Hippocampal formation (tissue), 2 donors: ENCODE results near the gene GUCY2D.

Experiments
- DNase-seq, 2 donors: peaks; one replicate each; lab custom pipeline; 2025; lab: John Stamatoyannopoulos, UW

Gene GUCY2D

DNA sequence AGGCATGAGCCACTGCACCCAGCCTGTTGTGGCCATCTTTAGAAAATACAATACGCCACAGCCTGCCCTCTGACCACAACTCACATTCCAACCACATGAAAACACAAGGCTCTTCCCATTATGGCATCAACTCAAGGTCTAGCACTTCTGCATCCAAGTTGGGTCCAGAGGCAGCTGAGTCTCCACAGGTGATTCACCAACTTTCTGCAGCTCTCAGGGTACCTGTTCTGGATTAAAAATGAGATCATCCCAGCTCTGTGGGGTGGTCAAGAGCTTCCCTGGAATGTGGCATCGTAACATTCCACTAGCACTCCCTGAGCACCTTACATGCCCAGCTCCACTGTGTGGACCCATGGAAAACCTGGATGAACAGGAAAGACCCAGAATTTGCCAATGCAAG is 9.9 kb upstream of the GUCY2D start:
- DNase-seq = no peak

DNA sequence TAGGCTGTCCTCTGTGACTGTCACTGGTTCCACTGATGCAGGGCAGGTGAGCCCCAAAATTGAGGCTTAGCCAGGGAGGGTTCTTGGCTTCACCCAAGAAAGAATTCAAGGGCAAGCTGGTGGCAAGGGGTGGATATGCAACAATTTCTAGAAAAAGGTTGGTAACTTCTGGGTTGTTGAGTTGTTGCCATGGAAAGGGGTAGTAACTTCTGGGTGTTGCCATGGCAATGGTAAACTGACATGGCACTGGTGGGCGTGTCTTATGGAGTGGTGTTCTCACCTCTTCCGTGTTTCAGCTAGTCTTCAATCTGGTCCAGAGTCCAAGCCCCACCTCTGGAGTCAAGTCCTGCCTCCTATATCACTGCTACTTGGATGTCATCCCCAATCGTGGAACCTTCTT is 9.5 kb upstream of the GUCY2D start:
- no peak for DNase-seq

DNA sequence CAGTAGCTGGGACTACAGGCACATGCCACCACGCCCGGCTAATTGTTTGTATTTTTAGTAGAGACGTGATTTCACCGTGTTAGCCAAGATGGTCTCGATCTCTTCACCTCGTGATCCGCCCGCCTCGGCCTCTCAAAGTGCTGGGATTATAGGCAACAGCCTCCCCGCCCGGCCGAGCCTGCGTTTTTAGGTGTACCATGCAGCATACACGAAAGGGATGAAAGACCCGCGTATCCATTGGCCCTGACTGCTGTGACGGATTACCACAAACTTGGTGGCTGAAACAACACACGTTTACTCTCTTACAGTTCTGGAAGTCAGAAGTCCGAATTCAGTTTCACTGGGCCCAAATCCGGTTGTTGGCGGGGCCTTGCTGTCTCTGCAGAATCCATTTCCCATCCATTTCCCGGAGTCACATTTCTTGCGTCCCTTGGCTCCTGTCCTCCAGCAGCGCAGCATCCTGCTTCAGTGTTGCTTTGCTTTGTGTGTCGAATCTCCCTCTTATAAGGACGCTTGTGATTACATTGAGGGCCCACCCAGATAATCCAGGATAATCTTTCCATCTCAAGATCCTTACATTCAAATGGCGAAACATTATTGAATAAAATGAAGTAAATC is 8.3 kb upstream of the GUCY2D start:
- no peak for DNase-seq

DNA sequence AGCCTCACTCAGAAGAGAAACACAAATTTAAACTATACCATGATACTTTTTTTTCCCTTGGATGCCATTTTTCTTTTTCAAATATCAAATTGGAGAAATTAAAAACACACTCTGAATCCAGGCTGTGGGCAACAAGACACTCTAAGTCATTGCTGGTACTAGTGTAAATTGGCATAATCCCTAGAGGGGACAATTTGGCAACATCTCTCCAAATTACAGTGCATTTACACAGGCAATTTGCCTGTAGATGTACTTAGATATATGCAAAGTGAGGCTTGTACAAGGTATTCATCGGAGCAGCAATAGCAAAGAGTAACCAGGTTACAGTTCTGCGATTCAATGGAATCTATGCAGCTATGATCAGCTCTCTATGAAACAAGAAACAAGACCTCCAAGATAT is 6.7 kb upstream of the GUCY2D start:
- no peak for DNase-seq

DNA sequence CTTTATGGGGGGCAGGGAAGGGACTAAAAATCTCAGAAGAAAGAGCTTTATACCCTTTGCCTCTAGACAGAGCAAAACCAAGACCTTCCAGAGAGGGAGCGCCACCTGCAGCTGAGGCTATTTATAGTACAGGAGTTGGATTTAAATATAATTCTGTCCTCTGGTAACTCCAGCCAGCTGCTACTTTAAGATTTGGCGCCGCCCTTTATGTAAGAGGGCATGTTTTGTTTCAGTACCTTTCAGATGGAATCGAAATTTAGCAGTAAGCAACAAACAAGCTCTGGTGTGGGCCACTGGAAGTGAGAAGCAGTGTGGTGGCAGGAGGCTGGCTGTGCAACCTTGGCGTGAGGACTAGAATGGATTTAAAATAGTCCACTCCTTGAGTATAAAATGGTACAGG is 5.2 kb upstream of the GUCY2D start:
- DNase-seq = no peak

DNA sequence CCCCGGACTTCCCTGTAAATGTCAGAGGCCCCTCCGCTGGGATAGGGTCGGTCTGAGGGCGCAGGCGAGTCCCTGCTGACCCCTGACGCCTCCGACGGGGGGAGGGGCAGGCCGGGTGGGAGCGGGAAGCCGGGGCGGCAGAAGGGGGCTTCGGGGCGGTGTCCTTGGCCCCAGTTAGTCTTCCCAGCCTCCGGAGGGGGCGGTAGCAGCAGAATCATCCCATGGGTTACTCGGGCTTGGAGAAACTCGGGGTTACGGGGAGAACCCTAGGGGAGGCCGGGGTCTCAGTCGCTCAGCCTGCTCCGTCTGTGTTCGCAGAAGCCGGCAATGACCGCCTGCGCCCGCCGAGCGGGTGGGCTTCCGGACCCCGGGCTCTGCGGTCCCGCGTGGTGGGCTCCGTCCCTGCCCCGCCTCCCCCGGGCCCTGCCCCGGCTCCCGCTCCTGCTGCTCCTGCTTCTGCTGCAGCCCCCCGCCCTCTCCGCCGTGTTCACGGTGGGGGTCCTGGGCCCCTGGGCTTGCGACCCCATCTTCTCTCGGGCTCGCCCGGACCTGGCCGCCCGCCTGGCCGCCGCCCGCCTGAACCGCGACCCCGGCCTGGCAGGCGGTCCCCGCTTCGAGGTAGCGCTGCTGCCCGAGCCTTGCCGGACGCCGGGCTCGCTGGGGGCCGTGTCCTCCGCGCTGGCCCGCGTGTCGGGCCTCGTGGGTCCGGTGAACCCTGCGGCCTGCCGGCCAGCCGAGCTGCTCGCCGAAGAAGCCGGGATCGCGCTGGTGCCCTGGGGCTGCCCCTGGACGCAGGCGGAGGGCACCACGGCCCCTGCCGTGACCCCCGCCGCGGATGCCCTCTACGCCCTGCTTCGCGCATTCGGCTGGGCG is 542 bp downstream of the GUCY2D start:
- DNase-seq = no peak

DNA sequence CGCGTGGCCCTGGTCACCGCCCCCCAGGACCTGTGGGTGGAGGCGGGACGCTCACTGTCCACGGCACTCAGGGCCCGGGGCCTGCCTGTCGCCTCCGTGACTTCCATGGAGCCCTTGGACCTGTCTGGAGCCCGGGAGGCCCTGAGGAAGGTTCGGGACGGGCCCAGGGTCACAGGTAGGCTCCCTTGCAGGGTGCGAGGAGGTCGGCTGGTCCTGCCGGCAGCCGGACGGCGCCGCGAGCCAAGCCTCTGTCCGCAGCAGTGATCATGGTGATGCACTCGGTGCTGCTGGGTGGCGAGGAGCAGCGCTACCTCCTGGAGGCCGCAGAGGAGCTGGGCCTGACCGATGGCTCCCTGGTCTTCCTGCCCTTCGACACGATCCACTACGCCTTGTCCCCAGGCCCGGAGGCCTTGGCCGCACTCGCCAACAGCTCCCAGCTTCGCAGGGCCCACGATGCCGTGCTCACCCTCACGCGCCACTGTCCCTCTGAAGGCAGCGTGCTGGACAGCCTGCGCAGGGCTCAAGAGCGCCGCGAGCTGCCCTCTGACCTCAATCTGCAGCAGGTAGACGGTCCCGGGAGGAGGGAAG is 1.3 kb downstream of the GUCY2D start:
- no peak for DNase-seq

DNA sequence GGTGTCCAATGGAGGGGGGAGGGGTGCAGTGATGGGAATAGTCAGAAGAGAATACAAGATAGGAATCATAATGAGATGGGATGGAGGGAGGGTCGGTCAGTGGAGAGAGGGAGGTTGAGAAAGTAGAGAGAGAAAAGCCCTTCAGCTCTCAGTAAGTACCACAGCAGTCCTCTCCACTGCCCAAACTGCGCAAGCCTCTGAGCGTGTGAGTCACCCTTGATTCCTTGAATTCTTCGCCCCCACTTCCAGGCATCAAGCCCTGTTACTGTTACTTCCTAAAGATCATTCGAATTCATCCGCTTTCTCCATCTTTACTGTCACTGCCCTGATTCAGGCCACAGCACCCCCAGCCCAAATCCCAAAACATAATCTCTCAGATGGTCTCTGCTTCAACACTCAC is 2.5 kb downstream of the GUCY2D start:
- no peak for DNase-seq

DNA sequence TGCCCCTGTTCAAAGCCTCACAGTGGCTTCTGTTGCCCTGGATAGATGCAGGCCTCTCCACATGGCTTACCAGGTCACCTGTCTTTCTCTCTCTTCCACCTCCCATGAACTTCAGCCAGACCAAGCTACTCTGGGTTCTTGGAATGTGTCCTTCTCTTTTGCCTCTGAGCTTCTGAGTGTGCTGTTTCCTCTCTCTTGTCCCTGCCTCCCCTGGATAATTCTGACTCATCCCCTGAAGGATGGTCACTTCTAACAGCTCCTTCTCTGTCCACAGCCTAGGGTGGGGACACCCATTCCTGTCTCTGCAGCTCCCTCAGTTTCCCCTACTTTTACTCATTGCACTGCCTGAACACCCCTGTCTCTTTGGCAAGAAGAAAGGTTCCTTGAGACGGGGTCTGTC is 2.9 kb downstream of the GUCY2D start:
- DNase-seq = no peak

DNA sequence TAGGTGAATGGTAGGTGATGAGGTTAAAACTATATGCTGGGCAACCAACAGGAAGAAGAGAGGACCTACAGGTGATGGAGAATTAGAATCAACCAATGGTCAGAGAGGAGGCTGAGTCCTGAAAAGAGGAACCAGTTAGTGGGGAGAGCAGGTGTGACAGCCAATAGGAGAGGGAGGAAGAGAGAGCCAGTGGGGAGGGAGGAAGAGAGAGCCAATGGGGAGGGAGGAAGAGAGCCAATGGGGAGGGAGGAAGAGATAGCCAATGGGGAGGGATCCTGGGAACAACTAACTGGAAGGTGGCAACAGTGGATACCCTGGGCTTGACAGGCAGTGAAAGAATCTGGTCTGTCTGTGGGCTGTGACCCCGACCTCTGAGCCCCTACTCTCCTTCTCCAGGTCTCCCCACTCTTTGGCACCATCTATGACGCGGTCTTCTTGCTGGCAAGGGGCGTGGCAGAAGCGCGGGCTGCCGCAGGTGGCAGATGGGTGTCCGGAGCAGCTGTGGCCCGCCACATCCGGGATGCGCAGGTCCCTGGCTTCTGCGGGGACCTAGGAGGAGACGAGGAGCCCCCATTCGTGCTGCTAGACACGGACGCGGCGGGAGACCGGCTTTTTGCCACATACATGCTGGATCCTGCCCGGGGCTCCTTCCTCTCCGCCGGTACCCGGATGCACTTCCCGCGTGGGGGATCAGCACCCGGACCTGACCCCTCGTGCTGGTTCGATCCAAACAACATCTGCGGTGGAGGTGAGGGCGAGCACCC is 3.7 kb downstream of the GUCY2D start:
- DNase-seq = no peak

DNA sequence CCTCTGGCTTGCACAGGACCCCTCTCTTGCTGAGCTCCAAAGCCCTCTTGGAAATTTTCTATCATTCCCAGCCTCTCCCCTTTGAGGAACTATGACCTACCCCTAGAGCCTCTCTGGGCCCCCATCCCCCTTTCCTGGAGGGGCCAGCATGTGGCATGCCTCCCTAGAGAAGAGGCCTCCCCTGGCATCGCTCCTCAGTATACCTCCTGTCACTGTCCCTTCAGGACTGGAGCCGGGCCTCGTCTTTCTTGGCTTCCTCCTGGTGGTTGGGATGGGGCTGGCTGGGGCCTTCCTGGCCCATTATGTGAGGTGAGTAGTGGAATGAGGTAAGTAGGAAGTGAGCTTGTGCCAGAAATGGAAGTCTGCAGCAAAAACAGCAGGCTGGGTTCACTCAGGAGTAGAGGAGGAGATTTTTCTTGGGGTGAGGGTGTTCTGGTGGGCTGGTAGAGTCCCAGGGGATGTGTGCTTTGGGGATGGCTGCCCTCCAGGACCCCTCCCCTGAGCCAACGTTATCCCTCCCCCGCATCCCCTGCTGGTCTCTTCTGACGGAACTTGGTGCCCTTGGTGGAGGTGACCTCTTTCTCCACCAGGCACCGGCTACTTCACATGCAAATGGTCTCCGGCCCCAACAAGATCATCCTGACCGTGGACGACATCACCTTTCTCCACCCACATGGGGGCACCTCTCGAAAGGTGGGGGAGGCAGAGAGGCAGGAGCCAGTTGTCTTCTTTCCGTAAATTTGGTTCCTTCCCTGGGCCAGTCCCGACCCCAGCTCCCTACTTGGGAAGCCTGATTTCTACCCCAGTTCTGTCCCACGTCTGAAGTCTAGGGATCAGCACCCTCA is 4.6 kb downstream of the GUCY2D start:
- no peak for DNase-seq

DNA sequence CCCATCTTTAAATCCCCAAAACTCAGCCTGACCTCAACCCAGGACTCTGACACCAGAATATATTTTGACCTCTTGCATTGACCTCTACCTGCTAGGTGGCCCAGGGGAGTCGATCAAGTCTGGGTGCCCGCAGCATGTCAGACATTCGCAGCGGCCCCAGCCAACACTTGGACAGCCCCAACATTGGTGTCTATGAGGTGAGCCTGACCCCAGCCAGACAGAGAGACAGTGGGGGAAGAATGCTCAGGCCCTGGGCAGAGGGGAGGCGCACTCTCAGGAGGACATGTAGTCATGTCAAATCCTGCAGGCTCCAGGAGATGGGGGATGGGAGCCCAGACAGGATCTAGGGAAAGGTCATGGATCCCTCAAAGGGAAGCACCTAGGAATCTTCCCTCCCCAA is 5.4 kb downstream of the GUCY2D start:
- no peak for DNase-seq

DNA sequence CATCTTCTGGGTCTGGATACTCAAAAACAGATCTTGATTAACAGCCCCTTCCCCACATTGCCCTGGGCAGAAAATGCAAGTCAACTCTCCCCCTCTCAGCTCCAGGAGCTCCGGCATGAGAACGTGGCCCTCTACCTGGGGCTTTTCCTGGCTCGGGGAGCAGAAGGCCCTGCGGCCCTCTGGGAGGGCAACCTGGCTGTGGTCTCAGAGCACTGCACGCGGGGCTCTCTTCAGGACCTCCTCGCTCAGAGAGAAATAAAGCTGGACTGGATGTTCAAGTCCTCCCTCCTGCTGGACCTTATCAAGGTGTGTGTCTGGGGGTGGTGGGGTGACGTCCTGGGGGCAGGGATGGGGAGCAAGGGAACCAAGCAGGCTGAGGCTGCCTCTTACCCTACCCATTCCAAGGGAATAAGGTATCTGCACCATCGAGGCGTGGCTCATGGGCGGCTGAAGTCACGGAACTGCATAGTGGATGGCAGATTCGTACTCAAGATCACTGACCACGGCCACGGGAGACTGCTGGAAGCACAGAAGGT is 9.7 kb downstream of the GUCY2D start:
- DNase-seq = no peak

DNA sequence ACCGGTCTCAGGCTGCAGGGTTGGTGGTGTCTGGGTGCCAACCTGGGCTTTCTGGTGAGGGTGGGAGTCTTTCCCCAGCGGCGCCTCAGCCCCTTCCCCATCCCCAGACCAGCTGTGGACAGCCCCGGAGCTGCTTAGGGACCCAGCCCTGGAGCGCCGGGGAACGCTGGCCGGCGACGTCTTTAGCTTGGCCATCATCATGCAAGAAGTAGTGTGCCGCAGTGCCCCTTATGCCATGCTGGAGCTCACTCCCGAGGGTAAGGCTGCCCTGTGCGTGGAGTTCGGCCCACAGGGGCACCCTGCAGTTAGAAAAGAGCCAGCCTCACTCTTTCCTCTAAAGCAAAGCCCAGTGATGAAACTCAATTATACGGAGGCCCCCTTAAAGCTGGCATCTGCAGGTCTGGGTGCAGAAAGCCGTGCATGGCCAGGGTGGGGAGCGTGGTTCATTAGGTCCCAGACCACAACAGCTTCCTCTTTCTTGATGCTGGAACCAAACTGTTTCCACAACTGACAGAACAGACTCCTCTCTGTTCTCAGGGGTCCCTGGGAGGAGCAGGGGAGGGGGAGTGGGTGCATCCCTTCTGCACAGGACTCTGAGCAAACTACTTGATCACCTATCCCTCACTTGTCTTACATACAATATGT is 10.7 kb downstream of the GUCY2D start:
- DNase-seq = no peak

DNA sequence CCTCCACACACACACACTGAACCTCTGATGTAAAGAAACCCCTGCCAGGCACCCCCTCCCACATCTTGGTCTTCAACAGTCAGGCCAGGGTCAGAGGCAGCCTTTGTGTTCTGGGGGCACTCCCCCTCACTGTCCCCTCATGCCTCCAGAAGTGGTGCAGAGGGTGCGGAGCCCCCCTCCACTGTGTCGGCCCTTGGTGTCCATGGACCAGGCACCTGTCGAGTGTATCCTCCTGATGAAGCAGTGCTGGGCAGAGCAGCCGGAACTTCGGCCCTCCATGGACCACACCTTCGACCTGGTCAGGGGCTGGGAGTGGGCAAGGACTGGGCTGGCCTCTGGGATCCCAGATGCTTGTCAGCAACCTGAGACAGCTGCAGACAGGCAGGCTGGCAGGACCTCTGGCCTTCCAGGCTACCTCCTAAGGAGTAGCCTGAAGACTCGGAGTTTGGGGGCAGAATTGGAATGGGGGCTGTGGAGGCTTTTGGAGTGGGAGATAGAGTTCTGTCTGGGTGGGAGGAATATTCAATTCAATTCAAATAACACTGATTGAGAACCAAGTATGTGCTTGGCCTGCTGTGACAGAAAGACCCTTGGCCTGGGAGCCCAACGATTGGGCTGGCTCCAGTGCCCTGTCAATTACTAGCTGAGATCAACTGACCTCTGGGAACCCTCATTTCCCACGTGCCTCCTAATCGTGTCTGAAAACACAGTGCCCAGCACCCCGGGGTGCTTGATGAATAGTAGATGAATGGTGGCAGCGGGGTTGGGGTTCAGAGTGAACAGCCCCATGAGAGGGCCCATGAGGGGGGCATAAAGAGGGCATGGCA is 11.5 kb downstream of the GUCY2D start:
- no peak for DNase-seq

DNA sequence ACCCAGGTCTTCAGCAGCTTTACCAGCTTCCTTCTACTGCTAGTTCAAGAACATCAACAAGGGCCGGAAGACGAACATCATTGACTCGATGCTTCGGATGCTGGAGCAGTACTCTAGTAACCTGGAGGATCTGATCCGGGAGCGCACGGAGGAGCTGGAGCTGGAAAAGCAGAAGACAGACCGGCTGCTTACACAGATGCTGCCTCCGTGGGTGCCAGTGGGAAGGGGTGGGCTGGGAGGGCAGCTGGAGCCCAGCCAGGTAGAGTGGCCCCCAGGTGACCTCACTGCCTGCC is 12.1 kb downstream of the GUCY2D start:
- no peak for DNase-seq

DNA sequence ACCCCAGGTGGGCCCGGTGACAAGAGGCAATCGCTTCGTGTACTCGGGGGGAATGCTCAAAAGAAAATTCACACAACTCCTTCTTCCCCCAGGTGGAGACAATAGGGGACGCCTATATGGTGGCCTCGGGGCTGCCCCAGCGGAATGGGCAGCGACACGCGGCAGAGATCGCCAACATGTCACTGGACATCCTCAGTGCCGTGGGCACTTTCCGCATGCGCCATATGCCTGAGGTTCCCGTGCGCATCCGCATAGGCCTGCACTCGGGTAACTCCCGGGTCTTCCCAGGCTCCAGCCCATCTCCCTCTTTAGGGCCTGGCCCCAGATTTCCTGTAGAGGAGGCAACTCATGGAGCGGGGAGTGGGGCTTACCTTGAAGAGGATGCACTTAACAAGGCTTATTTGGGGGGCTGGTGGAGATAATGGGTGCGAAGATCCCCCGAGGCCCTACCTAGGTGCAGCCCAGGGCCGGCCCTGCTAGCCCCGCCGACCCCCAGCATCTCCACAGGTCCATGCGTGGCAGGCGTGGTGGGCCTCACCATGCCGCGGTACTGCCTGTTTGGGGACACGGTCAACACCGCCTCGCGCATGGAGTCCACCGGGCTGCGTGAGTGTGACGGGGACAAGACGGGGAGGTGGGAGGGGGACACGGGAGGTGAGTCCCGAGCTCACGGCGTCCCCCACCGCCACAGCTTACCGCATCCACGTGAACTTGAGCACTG is 13.0 kb downstream of the GUCY2D start:
- DNase-seq = no peak

DNA sequence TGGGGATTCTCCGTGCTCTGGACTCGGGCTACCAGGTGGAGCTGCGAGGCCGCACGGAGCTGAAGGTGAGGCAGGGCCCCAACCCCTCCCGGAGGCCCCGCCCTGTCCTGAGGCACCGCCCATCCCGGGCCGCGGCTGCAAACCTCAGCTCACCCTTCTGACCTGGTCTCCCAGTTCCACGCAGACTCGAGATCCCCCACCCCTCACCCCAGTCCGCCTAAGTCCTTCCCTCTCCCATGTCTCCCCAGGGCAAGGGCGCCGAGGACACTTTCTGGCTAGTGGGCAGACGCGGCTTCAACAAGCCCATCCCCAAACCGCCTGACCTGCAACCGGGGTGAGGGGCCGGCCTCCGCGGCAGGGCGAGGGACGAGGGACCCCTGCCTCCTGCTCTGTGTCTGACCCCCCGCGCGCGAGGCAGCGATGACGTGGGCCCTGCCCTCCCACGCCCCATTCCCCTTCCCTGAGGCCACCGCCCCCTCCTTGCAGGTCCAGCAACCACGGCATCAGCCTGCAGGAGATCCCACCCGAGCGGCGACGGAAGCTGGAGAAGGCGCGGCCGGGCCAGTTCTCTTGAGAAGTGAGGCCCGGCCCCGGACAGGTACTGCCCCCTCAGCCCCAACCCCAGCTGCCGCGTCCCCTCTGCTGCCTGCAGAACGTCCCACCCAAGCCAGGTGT is 13.7 kb downstream of the GUCY2D start:
- no peak for DNase-seq
